Stimulated activated CD4-positive, alpha-beta T cell treated with anti-CD3 and anti-CD28 coated beads, Interleukin-15, amount 100 ng/mL, for 24 hours (primary cell): ENCODE results near the gene KLHL36.
"Not testable (repeated sequence)": the region's sequence is repeated elsewhere in the genome, so short reads cannot be mapped to it uniquely, and the experiment has no call there.

Experiments
- DNase-seq: peaks from one replicate; pipeline ENCODE4 v3.0.0-alpha.2; 2020

Gene KLHL36

GRCh38 chr16:84673561-84673960, 25.2 kb downstream of the KLHL36 start:
- no peak for DNase-seq

- no peak for DNase-seq
Observed at GRCh38 chr16:84675423-84675822, 27.1 kb downstream of the KLHL36 start.

GRCh38 chr16:84675884-84676283, 27.6 kb downstream of the KLHL36 start:
- no peak for DNase-seq

- no peak for DNase-seq
Observed at GRCh38 chr16:84677017-84677803, 28.9 kb downstream of the KLHL36 start.

GRCh38 chr16:84677849-84678248, 29.5 kb downstream of the KLHL36 start:
- no peak for DNase-seq

- no peak for DNase-seq
Observed at GRCh38 chr16:84678541-84678940, 30.2 kb downstream of the KLHL36 start.

- DNase-seq, result no peak
Observed at GRCh38 chr16:84680165-84680842, 32.0 kb downstream of the KLHL36 start.

GRCh38 chr16:84680843-84681629, 32.7 kb downstream of the KLHL36 start:
- DNase-seq, result no peak

GRCh38 chr16:84683691-84684591, 35.6 kb downstream of the KLHL36 start:
- no peak for DNase-seq

GRCh38 chr16:84684592-84684965, 36.3 kb downstream of the KLHL36 start:
- DNase-seq, result no peak

- DNase-seq, result no peak
Observed at GRCh38 chr16:84685210-84685609, 36.9 kb downstream of the KLHL36 start.

GRCh38 chr16:84686707-84687298, 38.5 kb downstream of the KLHL36 start:
- no peak for DNase-seq

- no peak for DNase-seq
Observed at GRCh38 chr16:84687715-84688114, 39.4 kb downstream of the KLHL36 start.

GRCh38 chr16:84688163-84688562, 39.9 kb downstream of the KLHL36 start:
- DNase-seq, result not testable (repeated sequence)

GRCh38 chr16:84689111-84689510, 40.8 kb downstream of the KLHL36 start:
- DNase-seq, result no peak

GRCh38 chr16:84690088-84690819, 41.9 kb downstream of the KLHL36 start:
- DNase-seq, result no peak

GRCh38 chr16:84692451-84693214, 44.3 kb downstream of the KLHL36 start:
- DNase-seq, result no peak

GRCh38 chr16:84693869-84694268, 45.6 kb downstream of the KLHL36 start:
- not testable (repeated sequence) for DNase-seq

- no peak for DNase-seq
Observed at GRCh38 chr16:84694980-84695379, 46.7 kb downstream of the KLHL36 start.

GRCh38 chr16:84699147-84699711, 50.9 kb downstream of the KLHL36 start:
- peak; percentile 38 for DNase-seq
